NB4 (cell line): ENCODE data around the gene EQTN.

ENCODE experiments used
- MYC ChIP-seq: IDR thresholded peaks from 2 replicates; pipeline ENCODE4 v1.6.1; 2011; ENCODE audit warnings: low read depth, low read length
- POLR2A ChIP-seq: IDR thresholded peaks from 2 replicates; pipeline ENCODE4 v1.6.1; 2011; ENCODE audit warnings: mild to moderate bottlenecking; ENCODE audit not compliant: insufficient read length; ENCODE audit errors: extremely low read depth

- TF ChIP-seq MYC (no peak), POLR2A (no peak)
Observed at GRCh38 chr9:27273186-27273585, 23.8 kb downstream of the EQTN start.
